ENCODE data around the gene NHEJ1.

DNA sequence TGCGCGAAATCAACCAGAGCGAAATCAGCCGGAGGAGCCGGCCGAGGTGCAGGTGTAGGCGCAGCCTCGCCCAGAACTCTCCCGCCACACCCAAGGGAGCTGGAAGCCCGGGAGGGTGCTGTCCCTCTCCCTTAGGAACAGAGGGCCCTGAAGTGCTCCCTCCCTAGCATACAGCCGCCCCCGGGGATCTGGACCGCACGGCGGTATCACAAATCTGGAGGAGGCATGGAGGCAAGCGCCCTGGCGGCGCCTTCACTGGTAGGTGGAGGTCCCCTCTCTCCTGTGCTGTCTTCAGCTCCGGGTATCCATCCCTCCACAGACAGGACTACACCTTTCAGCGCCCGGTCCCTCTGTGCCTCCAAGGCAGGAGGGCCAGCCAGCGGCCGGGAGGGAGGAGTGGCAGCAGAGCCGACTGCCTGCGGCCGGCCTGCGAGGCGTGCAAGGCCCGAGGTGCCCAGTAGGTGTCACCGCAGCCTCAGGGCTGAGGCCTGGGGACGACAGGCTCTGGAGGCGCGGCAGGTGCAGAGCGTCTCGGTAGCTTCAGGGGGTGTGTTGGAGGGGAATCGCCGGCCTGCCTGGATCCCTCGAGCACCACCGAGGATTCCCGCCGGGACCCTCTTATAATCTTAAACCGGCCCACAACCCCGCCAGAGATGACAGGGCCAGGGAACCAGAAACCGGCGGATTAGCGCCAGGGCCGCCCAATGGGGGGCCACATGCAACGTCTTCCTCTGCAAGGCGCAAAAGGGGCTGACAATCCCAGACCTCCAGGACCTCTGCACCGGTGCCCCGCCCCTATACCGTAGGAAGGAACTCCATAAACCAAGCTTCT, 102.7 kb downstream of the NHEJ1 start:
- TF ChIP-seq, protein P1, sequence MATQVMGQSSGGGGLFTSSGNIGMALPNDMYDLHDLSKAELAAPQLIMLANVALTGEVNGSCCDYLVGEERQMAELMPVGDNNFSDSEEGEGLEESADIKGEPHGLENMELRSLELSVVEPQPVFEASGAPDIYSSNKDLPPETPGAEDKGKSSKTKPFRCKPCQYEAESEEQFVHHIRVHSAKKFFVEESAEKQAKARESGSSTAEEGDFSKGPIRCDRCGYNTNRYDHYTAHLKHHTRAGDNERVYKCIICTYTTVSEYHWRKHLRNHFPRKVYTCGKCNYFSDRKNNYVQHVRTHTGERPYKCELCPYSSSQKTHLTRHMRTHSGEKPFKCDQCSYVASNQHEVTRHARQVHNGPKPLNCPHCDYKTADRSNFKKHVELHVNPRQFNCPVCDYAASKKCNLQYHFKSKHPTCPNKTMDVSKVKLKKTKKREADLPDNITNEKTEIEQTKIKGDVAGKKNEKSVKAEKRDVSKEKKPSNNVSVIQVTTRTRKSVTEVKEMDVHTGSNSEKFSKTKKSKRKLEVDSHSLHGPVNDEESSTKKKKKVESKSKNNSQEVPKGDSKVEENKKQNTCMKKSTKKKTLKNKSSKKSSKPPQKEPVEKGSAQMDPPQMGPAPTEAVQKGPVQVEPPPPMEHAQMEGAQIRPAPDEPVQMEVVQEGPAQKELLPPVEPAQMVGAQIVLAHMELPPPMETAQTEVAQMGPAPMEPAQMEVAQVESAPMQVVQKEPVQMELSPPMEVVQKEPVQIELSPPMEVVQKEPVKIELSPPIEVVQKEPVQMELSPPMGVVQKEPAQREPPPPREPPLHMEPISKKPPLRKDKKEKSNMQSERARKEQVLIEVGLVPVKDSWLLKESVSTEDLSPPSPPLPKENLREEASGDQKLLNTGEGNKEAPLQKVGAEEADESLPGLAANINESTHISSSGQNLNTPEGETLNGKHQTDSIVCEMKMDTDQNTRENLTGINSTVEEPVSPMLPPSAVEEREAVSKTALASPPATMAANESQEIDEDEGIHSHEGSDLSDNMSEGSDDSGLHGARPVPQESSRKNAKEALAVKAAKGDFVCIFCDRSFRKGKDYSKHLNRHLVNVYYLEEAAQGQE (IDR thresholded peaks at IDR 0.05; ENCODE audit: insufficient read depth in 1 of 2, low read depth in 2 of 2, low read length in 2 of 2) = no peak
- TF ChIP-seq TAF1 (IDR thresholded peaks at IDR 0.05; ENCODE audit: borderline replicate concordance, insufficient read depth, low read length) = no peak
- TF ChIP-seq POLR2AphosphoS5 (IDR thresholded peaks at IDR 0.05; ENCODE audit: low read depth, low read length) = no peak
- TF ChIP-seq FOXP2 (optimal IDR thresholded peaks at IDR 0.05; ENCODE audit: borderline replicate concordance, extremely low read depth, extremely low read length, insufficient read depth) = peak; percentile 73
